ENCODE results near the gene LVRN.

Gene LVRN

GRCh38 chr5:115961381-115962238, 665 bp upstream of the LVRN start:
- no peak for DNase-seq

- no peak for DNase-seq
These were observed 509 bp downstream of the LVRN start for GRCh38 chr5:115962565-115963402.

- no peak for DNase-seq
These were observed 1.3 kb downstream of the LVRN start for GRCh38 chr5:115963566-115963965.

DNA sequence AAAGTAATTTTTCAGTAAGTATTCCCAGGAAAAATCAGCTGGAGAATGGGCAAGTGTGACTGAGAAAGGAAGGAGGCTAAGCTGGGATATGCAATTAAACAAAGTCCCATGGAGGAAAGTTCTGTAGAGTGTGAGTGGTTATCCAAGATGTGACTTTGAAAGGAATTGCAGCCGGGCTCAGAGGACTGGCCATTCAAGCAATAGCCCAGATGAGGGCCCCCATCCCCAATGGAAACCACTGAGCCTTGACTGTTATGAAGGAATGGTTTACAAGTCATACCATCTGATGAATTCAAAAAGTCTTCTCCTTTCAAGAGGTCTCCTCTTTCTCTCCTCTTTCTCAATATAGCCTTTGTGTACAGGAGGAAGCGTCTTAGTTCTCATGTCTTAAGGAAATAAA, 6.5 kb downstream of the LVRN start:
- DNase-seq, result no peak

DNA sequence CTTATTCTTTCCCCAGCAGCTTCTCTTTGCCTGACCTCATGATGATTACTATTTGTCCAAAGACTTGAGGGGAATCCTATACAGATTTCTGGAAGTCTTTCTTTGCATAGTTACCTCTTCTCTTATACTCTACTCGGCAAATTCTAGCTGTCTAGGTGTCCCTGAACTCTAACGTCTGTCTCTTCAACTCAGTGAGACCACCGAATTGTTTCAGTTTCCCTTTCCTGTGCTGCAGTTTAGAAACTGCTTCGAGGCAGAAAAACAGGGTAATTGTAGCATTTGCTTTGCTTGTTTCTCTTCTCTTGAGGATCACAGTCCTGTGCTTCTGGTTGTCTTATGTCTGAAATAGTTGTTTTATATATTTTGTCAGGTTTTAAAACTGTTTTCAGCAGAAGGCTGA, 14.8 kb downstream of the LVRN start:
- no peak for DNase-seq

- DNase-seq, result no peak
These were observed 15.7 kb downstream of the LVRN start for GRCh38 chr5:115977988-115978387.

DNA sequence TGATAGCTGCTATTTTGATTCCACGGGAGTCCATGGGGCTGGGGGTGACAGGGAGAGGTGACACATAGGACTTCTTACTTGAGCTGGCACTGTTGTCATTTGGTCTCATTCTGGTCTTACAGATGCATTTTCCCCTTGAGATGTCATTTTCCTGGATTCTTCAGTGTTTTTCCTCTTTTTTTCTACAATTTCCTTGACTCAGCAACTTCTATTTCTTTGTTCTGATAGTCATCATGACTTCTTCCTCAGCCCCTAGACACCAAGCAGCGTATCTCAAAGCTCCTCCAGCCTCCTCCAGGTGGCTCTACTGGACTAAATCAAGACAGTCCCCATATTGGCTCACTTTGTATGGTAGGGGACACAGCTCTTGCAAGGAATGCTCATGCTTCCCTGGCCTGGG, 16.5 kb downstream of the LVRN start:
- DNase-seq, result no peak

GRCh38 chr5:115979201-115980041, 17.1 kb downstream of the LVRN start:
- DNase-seq, result no peak

GRCh38 chr5:115983519-115983918, 21.2 kb downstream of the LVRN start:
- DNase-seq, result no peak

- DNase-seq, result no peak
These were observed 23.8 kb downstream of the LVRN start for GRCh38 chr5:115985802-115986757.

DNA sequence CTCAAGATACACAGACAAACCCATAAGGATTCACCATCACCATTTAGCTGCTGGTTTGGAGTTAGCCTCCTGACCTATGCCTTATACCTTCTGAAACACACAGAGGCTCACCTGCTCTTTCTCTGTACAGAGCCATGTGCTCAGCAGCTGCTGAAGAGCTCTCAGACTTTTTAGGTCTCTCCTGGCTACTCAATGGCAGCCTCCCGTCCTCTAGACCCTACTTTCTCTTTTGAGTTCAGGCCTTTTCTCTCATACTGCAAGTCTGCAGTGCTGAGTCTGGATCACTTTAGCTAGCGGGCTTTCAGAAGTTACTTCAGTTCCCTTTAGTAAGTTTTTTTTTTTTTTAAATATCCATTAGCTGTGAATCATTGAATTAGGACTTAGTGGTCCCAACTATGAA, 25.7 kb downstream of the LVRN start:
- no peak for DNase-seq

GRCh38 chr5:115992848-115993350, 30.6 kb downstream of the LVRN start:
- no peak for DNase-seq

GRCh38 chr5:115995351-115995750, 33.1 kb downstream of the LVRN start:
- DNase-seq, result no peak

DNA sequence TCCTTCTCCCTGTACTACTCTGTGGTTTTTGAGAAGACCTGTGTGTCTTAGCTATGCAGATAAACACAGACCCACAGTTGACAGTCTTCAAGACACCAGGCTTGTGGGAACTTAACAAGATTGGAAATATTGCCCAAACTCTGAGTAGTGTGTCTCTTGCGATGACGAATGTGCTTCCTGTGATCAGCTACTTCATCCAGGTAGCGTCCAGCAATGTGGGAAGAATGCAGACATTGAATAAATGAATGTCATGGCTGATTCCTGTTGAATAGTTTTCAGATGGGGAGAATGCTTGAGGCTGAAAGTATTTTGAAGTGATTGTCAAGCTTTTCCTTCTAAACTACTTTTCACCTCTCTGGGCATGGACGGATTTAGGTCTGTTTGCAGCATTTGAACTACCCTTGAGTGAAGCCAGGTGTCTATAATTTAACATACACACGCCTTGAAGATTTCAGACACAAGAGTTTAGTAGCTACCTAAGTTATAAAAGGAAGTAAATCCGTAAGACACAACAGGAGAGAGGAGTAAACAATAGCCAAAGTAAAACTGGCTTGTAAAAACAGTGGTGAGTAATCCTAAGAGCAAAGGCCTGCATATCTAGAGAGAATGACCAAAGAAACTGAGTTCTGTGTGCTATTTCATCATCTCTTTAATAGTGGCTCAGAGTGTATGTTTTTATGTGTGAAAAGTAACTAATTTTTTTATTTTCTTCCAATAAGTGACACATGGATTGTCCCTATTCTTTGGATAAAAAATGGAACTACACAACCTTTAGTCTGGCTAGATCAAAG, 40.0 kb downstream of the LVRN start:
- no peak for DNase-seq

DNA sequence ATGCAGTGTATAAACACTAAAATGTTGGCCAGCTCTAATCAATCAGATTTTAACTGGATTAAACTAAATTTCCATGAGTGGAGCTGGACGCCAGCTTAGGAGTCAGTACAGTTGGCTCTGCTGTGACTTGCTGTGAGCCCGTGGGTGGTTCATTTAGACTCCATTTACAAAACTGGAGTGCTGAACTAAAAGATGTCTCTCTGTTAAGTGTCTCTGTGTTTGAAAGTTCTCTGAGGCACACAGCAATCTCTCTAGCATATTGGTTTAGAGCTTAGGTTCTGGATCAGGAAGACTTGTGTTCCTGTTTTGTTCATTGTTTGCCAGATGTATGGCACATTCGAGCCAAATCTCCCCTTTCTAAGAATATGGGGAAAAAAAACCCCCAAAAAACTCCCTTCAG, 42.0 kb downstream of the LVRN start:
- DNase-seq, result no peak

GRCh38 chr5:116009806-116010205, 47.5 kb downstream of the LVRN start:
- no peak for DNase-seq

DNA sequence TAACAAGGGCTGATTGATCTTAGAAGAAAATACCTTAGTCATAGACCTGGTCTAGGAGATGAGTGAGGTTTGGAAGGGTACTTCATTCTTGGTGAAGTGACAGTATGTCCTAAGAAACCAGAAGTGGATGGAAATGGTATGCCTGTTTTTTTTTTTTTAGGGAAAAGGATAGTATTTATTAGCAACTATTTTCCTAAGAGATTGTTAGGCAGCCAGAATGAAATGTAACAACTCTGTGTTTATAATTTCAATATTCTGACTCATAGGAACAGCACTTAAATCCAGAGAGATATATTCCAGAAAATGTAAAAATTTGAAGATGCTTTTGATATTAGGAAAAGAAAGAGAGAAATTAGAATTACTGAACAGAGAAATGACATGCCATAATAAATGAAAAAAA, 48.8 kb downstream of the LVRN start:
- DNase-seq, result no peak

DNA sequence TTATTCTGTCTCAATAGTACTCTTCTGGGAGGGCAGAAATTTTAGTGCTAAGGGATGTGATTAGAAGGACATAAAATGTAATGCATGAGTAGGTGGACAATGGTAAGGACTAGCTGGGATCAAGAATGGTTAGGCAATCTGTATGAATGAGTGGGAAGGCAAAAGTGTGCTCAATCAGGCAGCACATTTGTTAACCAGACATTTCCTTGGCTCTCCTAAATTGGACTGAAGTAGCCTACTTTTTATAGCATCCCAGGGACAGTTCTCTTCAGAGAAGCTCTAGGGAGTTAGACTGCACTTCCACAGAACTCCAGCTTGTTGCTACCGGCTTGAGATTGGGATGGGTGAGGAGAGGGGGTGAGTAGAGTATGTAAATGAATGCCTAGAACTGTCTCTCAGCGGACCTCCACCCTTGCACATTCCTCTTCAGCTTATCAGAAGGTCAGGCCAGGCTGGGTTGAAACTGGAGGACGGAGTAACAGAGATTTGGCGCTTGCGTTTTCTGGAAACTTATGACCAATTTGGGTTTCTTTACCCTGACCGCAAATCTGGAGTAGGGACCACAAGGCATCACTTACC, 51.0 kb downstream of the LVRN start:
- no peak for DNase-seq

- DNase-seq, result no peak
These were observed 51.7 kb downstream of the LVRN start for GRCh38 chr5:116013936-116014335.

- no peak for DNase-seq
These were observed 61.3 kb downstream of the LVRN start for GRCh38 chr5:116023619-116024018.

DNA sequence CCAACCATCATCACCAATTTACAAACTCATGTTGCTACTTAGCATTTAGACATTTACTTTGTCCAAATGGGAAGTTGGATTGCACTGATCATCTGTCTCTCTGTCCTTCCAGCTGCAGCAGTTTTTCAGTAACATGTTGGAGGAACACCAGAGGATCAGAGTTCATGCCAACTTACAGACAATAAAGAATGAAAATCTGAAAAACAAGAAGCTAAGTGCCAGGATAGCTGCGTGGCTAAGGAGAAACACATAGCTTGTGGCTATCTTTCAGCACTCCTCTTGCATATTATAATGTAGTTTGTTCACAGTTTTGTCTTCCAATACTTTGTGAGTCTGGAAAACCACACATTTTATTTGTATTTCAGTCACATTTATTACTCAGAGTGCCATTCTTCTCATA, 63.6 kb downstream of the LVRN start:
- no peak for DNase-seq
